IMR-90 (cell line): ENCODE results near the gene DCHS1. TPM values are rescaled to one million over a fixed set of nuclear protein-coding genes. Genes with fewer than 3 reads are reported as not detected.

Experiments
- ATAC-seq: fragments of 200-7000 bp; cut with Tn5 transposase; 2 replicates; pipeline ENCODE4 v1.9.1; 2020; ENCODE audit warnings: low read depth, mild to moderate bottlenecking, moderate library complexity
- BruUV-seq: library from RNA; stranded (reverse); fragments of 400-500 nt; replicated peaks from 2 replicates; lab custom pipeline; 2021; lab: Mats Ljungman, UMichigan
- CTCF ChIA-PET: fragments of 300-600 bp; formaldehyde crosslinking; extraction: SDS; loops from one replicate; lab custom pipeline; 2021; ENCODE audit warnings: antibody characterized with exemption; lab: Yijun Ruan, JAX
- POLR2A ChIA-PET: fragments of 300-600 bp; sonication (Branson Sonifier 250); formaldehyde crosslinking; loops from one replicate; lab custom pipeline; 2022; ENCODE audit warnings: antibody characterized with exemption; ENCODE audit not compliant: unreplicated experiment; lab: Charles Lee
- DNase-seq: peaks from one replicate; pipeline ENCODE4 v3.0.0; 2013
- H2AFZ ChIP-seq: replicated peaks from 2 replicates; pipeline ENCODE3; 2013; ENCODE audit warnings: low read length, mild to moderate bottlenecking; ENCODE audit not compliant: poor library complexity
- H2AK5ac ChIP-seq: 2 replicates; pipeline ENCODE4 v1.6.1; 2013; ENCODE audit warnings: low read depth, low read length, inconsistent platforms
- H2AK9ac ChIP-seq: replicated peaks from 2 replicates; pipeline ENCODE3; 2013; ENCODE audit warnings: mild to moderate bottlenecking, low read depth, low read length, moderate library complexity; ENCODE audit not compliant: poor library complexity
- H2BK120ac ChIP-seq: 2 replicates; pipeline ENCODE4 v1.6.1; 2013; ENCODE audit warnings: low read depth, low read length, inconsistent platforms
- H2BK15ac ChIP-seq: 3 replicates; pipeline ENCODE4 v1.6.1; 2013; ENCODE audit warnings: low read depth, low read length, inconsistent platforms
- H2BK20ac ChIP-seq: 2 replicates; pipeline ENCODE4 v1.6.1; 2013; ENCODE audit warnings: low read depth, mild to moderate bottlenecking, inconsistent platforms, low read length, moderate library complexity
- H2BK5ac ChIP-seq: 2 replicates; pipeline ENCODE4 v1.6.1; 2013; ENCODE audit warnings: mild to moderate bottlenecking, low read depth, low read length, inconsistent platforms; ENCODE audit not compliant: poor library complexity, severe bottlenecking
- H3K14ac ChIP-seq: replicated peaks from 2 replicates; pipeline ENCODE4 v1.6.1; 2013; ENCODE audit warnings: low read depth, low read length, inconsistent platforms
- H3K18ac ChIP-seq: 2 replicates; pipeline ENCODE4 v1.6.1; 2013; ENCODE audit warnings: low read depth, low read length, control low read depth
- H3K23ac ChIP-seq: 2 replicates; pipeline ENCODE4 v1.6.1; 2013; ENCODE audit warnings: low read depth, low read length, inconsistent platforms
- H3K27ac ChIP-seq: 2 replicates; pipeline ENCODE4 v1.5.1; 2013; ENCODE audit warnings: mild to moderate bottlenecking, control low read depth, low read length; ENCODE audit not compliant: insufficient read depth
- H3K27me3 ChIP-seq: 2 replicates; pipeline ENCODE4 v1.6.1; 2013; ENCODE audit warnings: low read length; ENCODE audit not compliant: control insufficient read depth, insufficient read depth
- H3K36me3 ChIP-seq: 2 replicates; pipeline ENCODE4 v1.6.1; 2013; ENCODE audit warnings: low read length, mixed read lengths; ENCODE audit not compliant: control insufficient read depth, insufficient read depth
- H3K4ac ChIP-seq: 2 replicates; pipeline ENCODE4 v1.6.1; 2013; ENCODE audit warnings: low read depth, low read length, inconsistent platforms
- H3K4me1 ChIP-seq: 2 replicates; pipeline ENCODE4 v1.6.1; 2013; ENCODE audit warnings: low read length, mixed read lengths; ENCODE audit not compliant: control insufficient read depth, insufficient read depth
- H3K4me2 ChIP-seq: 2 replicates; pipeline ENCODE4 v1.6.1; 2013; ENCODE audit warnings: low read depth, mild to moderate bottlenecking, control low read depth, low read length, moderate library complexity
- H3K4me3 ChIP-seq: 2 replicates; pipeline ENCODE4 v1.5.1; 2013; ENCODE audit warnings: low read depth, mild to moderate bottlenecking, control low read depth, low read length, moderate library complexity; ENCODE audit not compliant: insufficient read depth
- H3K56ac ChIP-seq: 2 replicates; pipeline ENCODE4 v1.6.1; 2013; ENCODE audit warnings: low read length, inconsistent platforms; ENCODE audit not compliant: insufficient read depth; ENCODE audit errors: extremely low read depth
- H3K79me1 ChIP-seq, 2 experiments: 2 replicates each; pipeline ENCODE4 v1.6.1; 2013; ENCODE audit warnings: low read length in 2 of 2, inconsistent platforms in 1 of 2, low read depth in 1 of 2
- H3K9ac ChIP-seq: 2 replicates; pipeline ENCODE4 v1.6.1; 2013; ENCODE audit warnings: low read depth, low read length, control low read depth
- H3K9me1 ChIP-seq: 2 replicates; pipeline ENCODE4 v1.6.1; 2013; ENCODE audit warnings: low read length, inconsistent platforms; ENCODE audit not compliant: insufficient read depth
- H3K9me3 ChIP-seq: 2 replicates; pipeline ENCODE4 v1.6.1; 2013; ENCODE audit warnings: low read length; ENCODE audit not compliant: control insufficient read depth, insufficient read depth
- H4K20me1 ChIP-seq: 2 replicates; pipeline ENCODE4 v1.6.1; 2013; ENCODE audit warnings: low read length, inconsistent platforms; ENCODE audit not compliant: insufficient read depth
- H4K5ac ChIP-seq: 2 replicates; pipeline ENCODE4 v1.6.1; 2013; ENCODE audit warnings: mild to moderate bottlenecking, low read depth, low read length, control low read depth
- H4K8ac ChIP-seq, 2 experiments: 2 replicates each; pipeline ENCODE4 v1.6.1; 2013; ENCODE audit warnings: low read depth in 2 of 2, low read length in 2 of 2, control low read depth in 1 of 2, inconsistent platforms in 1 of 2
- H4K91ac ChIP-seq: 2 replicates; pipeline ENCODE4 v1.6.1; 2013; ENCODE audit warnings: low read depth, low read length, inconsistent platforms; ENCODE audit not compliant: insufficient read depth
- CEBPB ChIP-seq: IDR thresholded peaks from 2 replicates; pipeline ENCODE4 v1.6.1; 2012; ENCODE audit warnings: low read depth, low read length, improper control_type of control experiment
- CHD1 ChIP-seq: IDR thresholded peaks from 2 replicates; pipeline ENCODE4 v1.6.1; 2012; ENCODE audit warnings: low read depth, low read length, improper control_type of control experiment
- CTCF ChIP-seq: conservative IDR thresholded peaks from 2 replicates; pipeline ENCODE4 v1.5.1; 2012; ENCODE audit warnings: mild to moderate bottlenecking, low read depth, low read length, improper control_type of control experiment
- ELK1 ChIP-seq: fragments of 150-350 bp; IDR thresholded peaks from 2 replicates; pipeline ENCODE4 v1.6.1; 2016; ENCODE audit warnings: low read depth, mild to moderate bottlenecking, low read length, moderate library complexity, borderline replicate concordance
- FOS ChIP-seq: fragments of 150-350 bp; IDR thresholded peaks from 2 replicates; pipeline ENCODE4 v1.6.1; 2016; ENCODE audit warnings: low read depth, low read length
- MAFK ChIP-seq: IDR thresholded peaks from 2 replicates; pipeline ENCODE4 v1.6.1; 2012; ENCODE audit warnings: low read depth, low read length, improper control_type of control experiment
- NFE2L2 ChIP-seq: fragments of 150-350 bp; IDR thresholded peaks from 2 replicates; pipeline ENCODE4 v1.6.1; 2016; ENCODE audit warnings: low read depth, mild to moderate bottlenecking, low read length
- POLR2A ChIP-seq: IDR thresholded peaks from 2 replicates; pipeline ENCODE4 v1.6.1; 2012; ENCODE audit warnings: mild to moderate bottlenecking, low read depth, low read length
- RCOR1 ChIP-seq: IDR thresholded peaks from 2 replicates; pipeline ENCODE4 v1.6.1; 2012; ENCODE audit warnings: mild to moderate bottlenecking, low read length, improper control_type of control experiment; ENCODE audit not compliant: insufficient replicate concordance
- RFX5 ChIP-seq: IDR thresholded peaks from 2 replicates; pipeline ENCODE4 v1.8.0; 2012; ENCODE audit warnings: low read depth, mild to moderate bottlenecking, low read length, moderate library complexity
- SMC3 ChIP-seq: fragments of 150-350 bp; IDR thresholded peaks from 2 replicates; pipeline ENCODE4 v1.6.1; 2016; ENCODE audit warnings: low read depth, mild to moderate bottlenecking, antibody characterized with exemption, low read length, moderate library complexity
- USF2 ChIP-seq: fragments of 150-350 bp; IDR thresholded peaks from 2 replicates; pipeline ENCODE4 v1.6.1; 2017; ENCODE audit warnings: mild to moderate bottlenecking, antibody characterized with exemption, low read length, low read depth
- WGBS, 2 experiments: methylation state at CpG; one replicate each; pipeline versions ENCODE4 v1.1.5 to v1.1.7; 2013; ENCODE audit warnings: missing lambda C conversion rate in 2 of 2; ENCODE audit not compliant: insufficient read length in 1 of 2; ENCODE audit errors: extremely low coverage in 2 of 2; 5-methylcytosine and 5-hydroxymethylcytosine counted together
- dilution Hi-C: fragments of 300-500 bp; cut with HindIII; formaldehyde crosslinking; loops from one replicate; pipeline ENCODE4 v1.14.3; 2018; ENCODE audit warnings: low sequenced_read_pairs; ENCODE audit not compliant: unreplicated experiment
- in situ Hi-C: fragments of 300-500 bp; cut with MboI; formaldehyde crosslinking; loops from 3 replicates; pipeline ENCODE4 v1.14.3; 2019; ENCODE audit warnings: low sequenced_read_pairs, inconsistent platforms, mixed read lengths
- intact Hi-C: fragments of 100-400 bp; cut with micrococcal nuclease; formaldehyde crosslinking; loops from 2 replicates; pipeline ENCODE4 v1.10.0; 2022
- polyA plus RNA-seq, 3 experiments: library from polyadenylated mRNA; depleted of rRNA; stranded (reverse); fragments of >200 nt; gene quantifications; 2 replicates each; pipeline ENCODE4 v1.2.3, GENCODE V29; 2012; ENCODE audit warnings: low replicate concordance in 1 of 3
- total RNA-seq: library from RNA; depleted of rRNA; stranded (reverse); fragments of >200 nt; gene quantifications from 2 replicates; pipeline ENCODE4 v1.2.3, GENCODE V29; 2012

The DCHS1 gene
- total and polyA plus RNA-seq, 2 of the 4 experiments (the other 2 are of a cell fraction) = 1.4 to 3.3 TPM

- Histone ChIP-seq H3K36me3 (peaks cover 56% of the 10 kb centered on the region), H3K4me2 (no peak overlapping the region), H3K56ac (no peak overlapping the region), H4K20me1 (peaks cover 4% of the 10 kb centered on the region; the same call in 1 of the 2 replicates), H2BK120ac (no peak overlapping the region), H3K9me1 (no peaks in the 10 kb centered on the region), H3K18ac (no peak overlapping the region), H4K5ac (no peak overlapping the region), H3K4me3 (no peak overlapping the region), H3K27me3 (no peaks in the 10 kb centered on the region), H3K9ac (no peak overlapping the region), H4K8ac (no peak overlapping the region), H2AK9ac (no peak overlapping the region), H3K9me3 (no peaks in the 10 kb centered on the region), H2BK15ac (no peak overlapping the region), H3K14ac (no peak overlapping the region), H2BK20ac (no peak overlapping the region), H3K4me1 (peaks cover 7% of the 10 kb centered on the region), H2BK5ac (no peak overlapping the region), H4K91ac (no peak overlapping the region), H3K79me1 (no peaks in the 10 kb centered on the region), H2AK5ac (no peak overlapping the region), H3K27ac (no peak overlapping the region), H2AFZ (no peak overlapping the region), H3K4ac (no peak overlapping the region), H3K23ac (no peak overlapping the region)
- 91% methylated on average over 7 of the region's 11 CpGs; no CpG with 5 or more reads in 1 of the 2 experiments for WGBS, 2 experiments
- ATAC-seq = no peak
- TF ChIP-seq FOS = no peak
- TF ChIP-seq SMC3 = no peak
- TF ChIP-seq USF2 = no peak
- no peak for TF ChIP-seq NFE2L2
- TF ChIP-seq ELK1 = no peak
- no peak for TF ChIP-seq CTCF
- TF ChIP-seq MAFK = no peak
- TF ChIP-seq RFX5 = no peak
- no peak for TF ChIP-seq CEBPB
- TF ChIP-seq RCOR1 = no peak
- TF ChIP-seq CHD1 = no peak
- no peak for TF ChIP-seq POLR2A
- dilution Hi-C loops = no loop called here
- intact Hi-C loops = no loop called here
- in situ Hi-C loops = no loop called here
- no TSS peak for BruUV-seq
- ChIA-PET POLR2A (no interaction called here), CTCF (interaction anchor here (0.9 kb wide), 1 partner anchor 10 kb away, joined by 3 read pairs; no protein-coding TSS in a partner anchor)
- no peak for DNase-seq
Measured at GRCh38 chr11:6631361-6631890, 24.2 kb downstream of the DCHS1 start.
